GM19463 (cell line): ENCODE results near the gene CLIP4.
A peak's percentile ranks its signal among the peaks of the same experiment; 100 is the strongest.
"Not testable (repeated sequence)": the region's sequence is repeated elsewhere in the genome, so short reads cannot be mapped to it uniquely, and the experiment has no call there.

Experiments used
- ATAC-seq: cut with Tn5 transposase; IDR thresholded peaks from one replicate; pipeline ENCODE4 v1.9.1; 2021; ENCODE audit warnings: mild to moderate bottlenecking, moderate library complexity; ENCODE audit not compliant: unreplicated experiment

The CLIP4 gene, protein sequence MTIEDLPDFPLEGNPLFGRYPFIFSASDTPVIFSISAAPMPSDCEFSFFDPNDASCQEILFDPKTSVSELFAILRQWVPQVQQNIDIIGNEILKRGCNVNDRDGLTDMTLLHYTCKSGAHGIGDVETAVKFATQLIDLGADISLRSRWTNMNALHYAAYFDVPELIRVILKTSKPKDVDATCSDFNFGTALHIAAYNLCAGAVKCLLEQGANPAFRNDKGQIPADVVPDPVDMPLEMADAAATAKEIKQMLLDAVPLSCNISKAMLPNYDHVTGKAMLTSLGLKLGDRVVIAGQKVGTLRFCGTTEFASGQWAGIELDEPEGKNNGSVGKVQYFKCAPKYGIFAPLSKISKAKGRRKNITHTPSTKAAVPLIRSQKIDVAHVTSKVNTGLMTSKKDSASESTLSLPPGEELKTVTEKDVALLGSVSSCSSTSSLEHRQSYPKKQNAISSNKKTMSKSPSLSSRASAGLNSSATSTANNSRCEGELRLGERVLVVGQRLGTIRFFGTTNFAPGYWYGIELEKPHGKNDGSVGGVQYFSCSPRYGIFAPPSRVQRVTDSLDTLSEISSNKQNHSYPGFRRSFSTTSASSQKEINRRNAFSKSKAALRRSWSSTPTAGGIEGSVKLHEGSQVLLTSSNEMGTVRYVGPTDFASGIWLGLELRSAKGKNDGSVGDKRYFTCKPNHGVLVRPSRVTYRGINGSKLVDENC

DNA sequence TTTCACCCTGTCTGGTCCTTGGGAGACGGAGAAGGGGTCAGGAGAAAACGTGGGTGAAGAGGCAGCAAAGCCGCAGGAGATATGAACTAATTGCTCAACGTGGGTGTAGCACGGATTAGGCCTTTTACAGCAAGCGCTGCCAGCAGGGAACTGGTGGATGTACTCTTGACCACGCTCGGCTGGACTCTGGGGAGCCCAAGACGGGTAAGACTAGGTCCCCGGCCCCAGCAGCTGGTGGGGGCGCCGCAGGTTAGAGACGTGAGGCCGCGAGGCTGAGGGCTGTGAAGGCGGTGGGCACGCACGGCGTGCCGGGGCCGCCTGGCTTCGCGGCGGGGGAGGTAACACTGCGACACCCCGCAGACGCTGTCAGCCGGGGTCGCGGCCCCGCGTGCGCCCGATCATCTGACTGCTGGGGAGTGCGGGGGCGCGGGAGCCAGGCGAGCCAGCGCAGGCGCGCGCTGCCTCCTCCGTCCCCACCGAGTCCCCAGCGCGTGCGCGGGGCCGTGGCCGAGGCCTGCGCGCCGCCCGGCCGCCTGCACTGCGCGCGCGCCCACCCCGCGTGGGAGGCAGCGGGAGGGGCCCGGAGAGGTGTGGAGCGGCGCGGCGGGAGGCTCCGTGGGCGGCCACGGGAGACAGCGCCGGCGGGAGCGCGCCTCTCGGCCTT is at the start of gene CLIP4:
Gene CLIP4, plus strand, starts transcription at position 470 of the 664 bp plus-strand sequence. CDS start 5,974 bp downstream, outside the sequence.
- peak; percentile 47 for ATAC-seq

DNA sequence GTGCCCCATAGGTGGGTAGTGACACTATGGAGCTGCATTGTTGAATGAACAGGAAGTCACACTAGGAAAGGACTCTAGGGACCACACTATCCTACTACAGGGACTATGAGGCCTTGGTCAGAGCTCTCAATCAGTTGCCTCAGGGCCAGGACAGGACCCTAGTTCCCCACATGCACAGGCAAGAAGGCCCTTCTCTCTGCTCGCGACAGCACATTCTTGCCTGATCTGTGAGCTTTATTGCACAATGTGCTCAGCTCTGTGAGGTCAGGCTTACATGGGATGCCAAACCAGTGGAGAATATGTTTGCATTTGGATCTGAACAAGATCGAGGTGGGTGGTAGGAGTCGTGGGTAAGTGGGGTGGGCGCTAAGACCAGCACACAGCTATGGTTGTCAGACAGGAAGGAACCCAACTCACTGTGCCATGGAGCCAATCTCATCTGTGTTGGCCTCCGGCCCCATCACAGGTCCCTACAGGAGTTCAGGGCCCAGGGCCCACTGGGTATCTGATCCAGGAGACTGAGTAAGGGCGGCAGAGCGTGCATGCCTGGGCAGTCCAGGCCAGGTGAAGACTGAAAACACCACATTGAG is 48.8 kb upstream of the CLIP4 start:
- no peak for ATAC-seq

DNA sequence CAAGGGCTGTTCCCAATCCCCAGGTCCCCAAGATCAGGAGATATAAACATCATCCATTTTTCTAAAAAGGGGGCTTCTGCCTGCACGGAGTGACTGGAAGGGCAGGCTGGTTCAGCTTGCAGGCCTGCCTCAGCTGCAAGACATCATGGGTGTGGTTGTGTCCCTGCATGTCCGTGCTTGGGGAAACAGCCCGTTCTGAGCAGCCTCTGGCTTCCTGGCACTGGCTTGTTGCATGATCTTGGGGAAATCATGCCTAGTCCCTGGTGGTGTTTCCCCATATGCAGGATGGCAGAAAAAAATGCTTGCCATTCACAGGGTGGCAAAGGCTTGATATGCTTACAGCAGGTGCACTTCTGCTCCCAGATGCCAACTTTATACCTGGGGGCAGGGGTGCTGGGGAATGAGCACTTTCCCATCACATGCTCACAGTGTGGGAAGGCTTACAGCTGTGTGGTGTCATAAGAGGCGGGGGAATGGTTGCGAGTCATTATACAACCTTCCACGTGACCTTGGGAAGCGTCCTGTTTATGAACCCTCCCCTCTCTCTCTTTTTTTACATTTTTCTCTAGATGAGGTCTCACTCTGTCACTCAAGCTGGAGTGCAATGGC is 48.1 kb upstream of the CLIP4 start:
- no peak for ATAC-seq

DNA sequence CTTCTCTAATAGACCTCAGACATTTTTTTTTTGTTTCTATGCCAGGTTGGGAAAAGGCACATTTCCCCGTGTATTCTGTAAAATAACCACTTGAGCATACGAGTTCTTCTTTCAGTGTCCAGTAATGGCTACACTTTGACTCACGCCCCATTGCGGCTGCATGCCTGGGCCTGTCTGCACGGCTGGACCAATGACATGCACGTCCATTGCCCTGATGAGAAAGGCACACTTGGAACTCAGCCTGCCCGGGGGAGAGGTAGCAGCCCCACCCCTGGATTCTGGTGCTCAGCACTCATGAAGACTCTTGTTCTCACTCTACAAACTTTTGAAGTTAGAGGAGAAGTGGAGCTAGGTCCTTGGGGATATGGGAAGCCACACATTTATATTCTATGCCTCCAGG is 46.7 kb upstream of the CLIP4 start:
- no peak for ATAC-seq

DNA sequence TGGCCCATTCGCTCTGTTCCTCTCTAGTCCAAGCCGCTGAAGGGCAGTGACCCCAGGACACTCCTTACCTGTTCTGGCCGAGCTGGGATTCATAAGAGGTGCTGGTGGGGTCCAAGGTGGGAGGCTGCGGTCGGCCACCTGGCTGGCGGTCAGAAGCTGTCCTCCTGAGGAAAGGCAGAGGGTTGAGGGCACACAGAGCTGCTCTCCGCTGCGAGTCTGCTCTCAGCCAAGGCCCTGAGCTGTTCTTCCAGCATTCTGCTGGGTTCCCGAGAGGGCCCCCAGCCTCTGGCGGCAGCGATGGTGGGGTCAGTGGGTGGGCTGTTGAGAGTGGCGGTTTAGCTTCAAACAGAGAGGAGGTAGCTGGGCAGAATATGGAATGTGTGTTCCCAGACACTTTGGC is 44.7 kb upstream of the CLIP4 start:
- no peak for ATAC-seq

DNA sequence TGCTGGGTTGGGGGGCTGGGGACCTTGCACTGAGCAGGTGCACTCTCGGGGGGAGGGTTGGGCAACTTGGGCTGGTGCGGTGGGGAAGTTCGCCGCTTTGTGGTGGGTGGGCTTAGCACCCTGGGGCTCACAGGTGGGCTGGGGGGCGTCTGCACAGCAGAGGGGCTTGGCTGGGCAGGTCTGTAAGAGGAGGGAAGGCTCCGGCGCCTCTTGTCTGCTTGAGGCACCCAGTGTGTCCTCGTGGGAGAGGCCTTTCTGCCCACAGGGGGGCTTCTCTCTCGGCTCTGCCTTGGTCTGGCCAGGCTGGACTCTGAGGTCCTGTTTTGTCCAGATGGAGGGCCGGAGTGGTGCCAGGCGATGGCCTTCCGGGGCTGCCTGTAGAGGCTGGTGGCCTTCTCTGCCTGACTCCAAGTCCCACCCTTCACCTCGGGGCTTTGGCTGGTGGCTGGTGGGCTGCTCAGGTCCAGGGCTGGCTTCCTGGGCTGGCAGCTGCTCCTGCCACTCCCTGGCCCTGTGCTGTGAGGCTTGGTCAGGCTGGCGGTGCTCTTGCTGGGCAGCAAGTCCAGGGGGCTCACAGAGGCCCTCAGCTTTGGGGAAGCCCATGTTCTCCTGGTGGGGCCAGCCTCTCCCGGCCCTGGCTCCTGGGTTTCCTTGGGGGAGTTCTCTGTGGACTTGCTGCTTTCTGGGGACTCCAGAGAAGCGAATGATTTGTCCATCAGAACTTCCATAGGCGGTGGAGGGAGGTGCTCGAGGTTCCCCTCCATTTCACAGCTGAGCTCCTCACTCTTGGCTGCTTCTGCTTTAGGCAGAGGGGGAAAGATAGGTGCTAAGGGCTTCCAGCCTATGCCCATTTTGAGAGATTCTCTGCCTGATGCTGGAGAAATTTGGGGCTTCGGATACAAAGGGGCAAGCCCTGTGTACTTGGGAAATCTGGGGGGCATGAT is 43.9 kb upstream of the CLIP4 start:
- no peak for ATAC-seq

DNA sequence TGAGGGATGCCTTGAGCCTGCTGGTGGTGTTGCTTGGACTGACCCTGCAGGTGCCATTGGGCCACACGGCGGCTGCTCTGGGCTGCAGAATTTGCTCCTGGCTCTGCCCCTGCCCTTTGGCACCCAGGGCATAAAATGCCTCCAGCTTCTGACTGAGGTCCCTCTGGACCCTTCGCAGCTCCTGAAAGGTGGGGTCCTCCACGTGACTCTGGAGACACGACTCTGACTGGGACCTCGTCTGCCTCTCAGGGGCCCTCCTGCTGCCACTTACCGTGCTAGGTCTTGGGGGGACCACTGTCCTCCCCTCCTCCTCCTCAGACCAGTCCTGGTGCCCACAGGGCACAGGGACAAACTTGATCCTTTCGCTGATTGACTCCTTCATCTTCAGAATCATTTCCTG is 43.0 kb upstream of the CLIP4 start:
- no peak for ATAC-seq

DNA sequence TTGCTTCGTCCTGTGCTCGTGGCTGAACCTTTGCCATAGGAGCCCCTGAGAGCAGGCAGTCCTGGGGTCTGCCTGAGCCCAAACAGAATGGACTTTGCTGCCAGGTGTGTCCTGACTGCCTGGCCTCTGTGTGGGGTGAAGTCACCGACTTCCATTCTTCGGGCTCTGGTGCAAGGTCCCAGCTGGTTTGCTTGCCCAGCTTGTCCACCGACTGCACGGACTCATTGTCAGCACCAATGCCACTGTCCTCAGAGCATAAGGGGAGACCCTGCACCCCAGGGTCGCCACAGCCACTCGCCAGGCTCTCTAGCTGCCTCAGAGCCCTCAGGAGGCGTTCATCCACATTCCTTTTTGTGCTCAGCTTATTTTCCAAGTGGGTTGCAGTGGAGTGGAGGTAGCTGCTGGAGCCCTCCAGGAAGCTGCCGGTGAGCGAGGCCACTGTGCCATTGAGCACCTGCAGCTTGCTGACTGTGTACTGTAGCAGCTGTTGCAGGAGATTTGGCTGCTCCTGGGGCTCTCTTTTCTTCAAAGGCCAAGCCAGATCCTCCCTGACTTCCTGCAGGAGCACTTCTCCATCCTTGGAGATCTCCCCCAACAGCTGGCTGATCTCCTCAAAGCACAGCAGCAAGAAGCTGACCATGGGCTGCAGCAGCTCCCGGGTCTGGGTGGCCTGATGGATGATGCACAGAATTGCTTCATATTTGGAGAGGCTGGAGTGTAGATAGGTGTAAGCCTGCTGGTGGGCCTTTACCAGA is 42.1 kb upstream of the CLIP4 start:
- ATAC-seq = no peak

DNA sequence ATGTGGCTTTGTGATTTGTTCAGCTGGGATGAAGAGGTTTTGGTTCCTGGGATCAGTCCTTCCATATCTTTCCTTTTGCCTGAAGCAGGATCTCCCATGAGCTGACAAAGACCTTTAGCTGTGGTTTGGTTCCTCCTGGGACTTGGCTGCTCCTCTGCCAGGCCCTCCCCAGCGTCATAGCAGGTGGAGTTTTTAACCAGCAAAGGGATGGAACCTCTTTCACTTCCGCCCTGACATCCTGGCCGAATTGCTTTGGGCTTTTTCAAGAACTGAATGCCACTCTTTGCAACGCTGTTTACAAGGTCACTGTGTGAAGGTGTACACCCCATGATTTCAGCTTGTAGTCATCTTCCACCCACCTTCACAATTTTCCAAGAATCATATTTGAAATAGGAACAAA is 41.3 kb upstream of the CLIP4 start:
- ATAC-seq = no peak

DNA sequence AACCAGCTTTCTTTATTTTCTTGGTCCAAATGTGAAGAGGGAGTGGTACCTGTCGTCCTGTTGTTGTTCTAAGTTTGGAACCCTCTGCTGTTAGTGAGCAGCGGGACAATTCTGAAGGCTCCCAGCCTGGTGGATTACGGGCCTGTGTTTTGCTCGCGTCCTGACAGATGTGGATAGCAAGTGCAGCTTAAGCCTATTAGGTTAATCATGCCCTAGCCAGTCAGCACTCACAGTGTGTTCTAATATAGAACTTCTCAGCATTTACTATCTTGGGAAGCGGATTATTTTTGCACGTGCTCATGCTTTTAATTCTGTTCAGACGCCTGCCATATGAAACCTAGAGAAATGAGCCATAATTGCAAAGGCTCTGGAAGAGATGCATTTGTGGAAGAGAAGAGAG is 40.8 kb upstream of the CLIP4 start, which contains the start of gene PCARE:
Gene PCARE, minus strand, starts transcription at position 113 of the 400 bp plus-strand sequence. CDS start 262 bp downstream, outside the sequence.
- ATAC-seq = no peak

DNA sequence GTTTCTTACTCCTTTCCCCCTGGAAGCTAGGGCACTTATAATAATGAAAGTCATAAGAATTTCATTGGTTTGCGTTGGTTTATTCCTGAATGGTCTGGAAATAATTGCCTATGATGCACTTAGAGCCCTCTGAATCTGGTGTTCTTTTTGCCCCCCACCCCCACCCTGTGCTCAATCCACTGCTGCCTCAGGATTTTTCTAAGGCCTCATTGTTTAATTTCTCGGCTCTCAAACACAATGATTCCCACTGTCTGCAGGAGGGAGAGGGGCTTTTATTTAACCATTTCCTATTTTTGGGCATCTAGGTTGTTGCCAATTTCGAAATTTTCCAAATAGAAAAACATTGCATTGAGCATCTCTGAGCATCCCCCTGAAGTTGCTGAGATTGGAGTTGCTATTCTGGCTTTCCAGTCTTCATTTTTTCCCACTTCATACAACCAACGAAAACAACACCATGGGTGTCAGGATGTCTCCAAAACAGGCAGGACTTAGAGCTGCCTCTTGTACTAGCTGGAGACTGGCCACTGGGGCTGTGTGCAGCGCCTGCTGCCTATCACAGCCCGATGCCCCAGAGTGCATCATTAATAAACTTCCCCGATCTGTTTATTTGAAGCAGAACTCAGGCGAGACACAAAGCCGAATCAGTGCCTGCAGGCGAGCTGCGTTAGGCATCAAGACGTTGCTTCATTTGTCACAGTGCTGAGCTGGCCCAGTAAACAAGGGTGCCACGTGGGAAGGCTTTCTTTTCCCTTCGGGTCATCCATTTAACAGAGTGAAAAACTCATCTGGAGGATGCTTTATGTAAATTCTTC is 39.1 kb upstream of the CLIP4 start:
- no peak for ATAC-seq

DNA sequence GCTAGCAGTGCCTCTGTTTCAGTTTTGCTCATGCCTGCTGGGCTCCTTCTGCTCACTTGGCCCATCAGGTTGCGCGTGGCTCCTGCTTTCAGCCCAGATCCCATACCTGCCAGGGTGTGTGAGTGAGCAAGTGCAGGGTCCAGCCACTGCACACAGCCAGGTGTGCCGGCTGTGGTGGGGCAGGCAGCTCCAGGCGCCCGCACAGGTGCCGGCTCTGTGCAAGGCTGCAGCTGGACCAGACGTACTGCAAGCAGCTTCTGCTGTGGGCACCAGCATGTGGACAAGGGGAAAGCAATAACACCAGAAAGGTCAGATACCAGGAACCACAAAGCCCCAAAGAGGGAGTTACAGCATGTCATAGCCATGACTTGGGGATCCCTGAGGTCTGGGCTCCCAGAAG is 35.3 kb upstream of the CLIP4 start:
- ATAC-seq = no peak

DNA sequence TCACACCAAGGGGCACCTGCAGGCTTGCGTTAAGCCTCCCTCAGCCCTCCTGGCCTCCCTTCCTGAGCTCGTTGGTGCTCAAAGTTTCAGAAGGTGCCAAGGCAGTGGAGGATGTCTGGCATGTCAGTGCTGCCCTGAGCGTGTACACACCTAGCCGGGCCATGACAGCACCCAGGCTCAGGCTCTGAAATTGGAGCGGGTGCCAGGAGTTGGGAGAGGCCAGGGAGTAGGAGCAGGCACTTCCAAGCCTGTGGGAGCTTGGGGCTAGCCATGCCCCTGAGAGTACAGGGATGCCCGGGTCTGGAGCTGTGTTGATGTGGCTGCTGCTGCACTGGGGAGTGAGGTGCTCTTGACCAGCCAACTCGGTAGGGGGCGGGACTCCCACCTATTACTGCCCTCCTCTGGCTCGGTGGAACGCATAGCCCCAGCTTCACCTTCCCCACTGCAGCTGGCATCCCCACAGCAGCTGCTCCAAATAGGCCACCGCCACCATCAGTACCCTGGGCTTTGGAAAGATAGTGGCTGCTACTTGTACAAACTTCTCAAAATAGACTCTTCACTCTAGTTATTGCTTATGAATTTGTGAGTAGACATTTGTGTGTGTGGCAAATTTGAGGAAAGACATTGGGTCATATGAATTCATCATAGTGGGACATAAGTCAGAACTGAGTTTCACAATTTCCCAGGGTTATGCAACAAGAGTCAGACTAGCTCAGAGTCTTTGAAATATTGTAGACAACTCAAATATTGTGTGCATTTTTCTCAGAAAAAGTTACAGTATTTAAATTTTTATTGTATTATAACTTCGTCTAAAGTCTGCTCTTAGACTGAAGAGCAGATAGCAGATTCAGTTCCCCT is 34.1 kb upstream of the CLIP4 start:
- ATAC-seq = no peak

DNA sequence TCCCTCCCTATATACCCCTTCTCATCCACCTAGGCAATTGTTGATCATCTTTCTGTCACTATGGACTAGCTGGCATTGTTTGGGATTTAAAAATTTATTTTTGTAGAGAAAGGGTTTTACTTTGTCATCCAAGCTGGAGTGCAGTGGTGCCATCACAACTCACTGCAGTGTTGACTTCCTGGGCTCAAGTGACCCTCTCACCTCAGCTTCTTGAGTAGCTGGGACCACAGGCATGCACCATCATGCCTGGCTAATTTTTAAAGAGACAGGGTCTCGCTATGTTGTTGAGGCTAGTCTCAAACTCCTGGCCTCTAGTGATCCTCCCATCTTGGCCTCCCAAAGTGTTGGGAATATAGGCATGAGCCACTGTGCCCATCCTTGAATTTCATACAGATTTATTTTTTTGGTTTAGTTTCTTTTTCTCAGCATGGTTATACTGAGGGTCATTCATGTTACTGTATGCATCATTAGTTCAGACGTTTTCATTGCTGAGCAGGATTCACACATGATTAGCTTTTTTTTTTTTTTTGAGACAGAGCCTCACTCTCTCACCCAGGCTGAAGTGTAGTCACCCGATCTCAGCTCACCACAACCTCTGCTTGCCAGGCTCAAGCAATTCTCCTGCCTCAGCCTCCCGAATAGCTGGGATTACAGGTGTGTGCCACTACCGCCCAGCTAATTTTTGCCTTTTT is 32.3 kb upstream of the CLIP4 start:
- ATAC-seq = peak; percentile 47

DNA sequence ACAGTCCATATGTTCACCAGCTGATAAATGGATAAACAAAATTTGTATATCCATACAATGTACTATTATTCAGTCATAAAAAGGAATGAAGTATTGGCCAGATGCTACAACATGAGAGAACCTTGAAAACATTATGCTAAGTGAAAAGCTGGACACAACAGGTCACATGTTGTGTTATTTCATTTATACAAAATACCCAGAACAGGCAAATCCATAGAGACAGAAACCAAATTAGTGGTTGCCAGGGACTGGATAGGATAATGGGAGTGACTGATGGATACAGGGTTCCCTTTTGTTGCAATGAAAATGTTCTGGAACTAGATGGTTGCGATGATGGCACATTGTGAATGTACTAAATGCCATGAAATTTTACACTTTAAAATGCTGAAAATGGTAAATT is 30.7 kb upstream of the CLIP4 start:
- no peak for ATAC-seq

DNA sequence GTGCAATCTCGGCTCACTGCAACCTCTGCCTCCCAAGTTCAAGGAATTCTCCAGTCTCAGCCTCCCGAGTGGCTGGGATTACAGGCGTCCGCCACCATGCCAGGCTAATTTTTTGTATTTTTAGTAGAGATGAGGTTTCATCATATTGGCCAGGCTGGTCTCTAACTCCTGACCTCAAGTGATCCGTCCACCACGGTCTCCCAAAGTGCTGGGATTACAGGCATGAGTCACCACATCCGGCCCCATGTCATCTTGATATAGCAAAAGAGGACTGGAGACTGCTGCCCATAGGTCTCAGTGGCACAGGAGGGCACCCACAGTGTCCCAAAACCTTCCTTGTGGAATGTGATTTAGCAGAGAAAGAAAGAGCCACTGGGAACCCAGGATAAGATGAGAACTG is 24.9 kb upstream of the CLIP4 start:
- ATAC-seq = not testable (repeated sequence)

DNA sequence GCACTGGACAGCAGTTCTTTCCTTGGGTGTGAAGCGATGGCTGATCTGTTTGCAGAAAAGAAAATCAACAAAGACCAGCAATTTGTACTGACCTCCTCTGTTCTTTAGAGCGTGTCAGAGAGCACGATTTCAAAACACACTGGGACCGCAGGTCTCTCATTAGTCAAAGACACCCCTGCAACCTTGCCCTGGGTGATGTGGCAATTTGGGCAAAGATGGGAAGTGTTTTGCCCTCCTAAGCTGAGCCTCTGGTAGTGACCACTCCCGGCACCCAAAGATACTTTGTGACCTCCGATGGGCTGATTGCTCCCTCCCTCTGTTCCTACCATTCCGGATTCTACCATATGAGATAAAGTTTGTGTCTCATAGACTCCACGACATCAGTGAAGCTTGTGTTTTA is 18.2 kb upstream of the CLIP4 start:
- ATAC-seq = no peak
